Mesothelial cell of epicardium (in vitro differentiated cells): ENCODE measurements around the gene PPFIA3. TPM values are rescaled to one million over a fixed set of nuclear protein-coding genes. Genes with fewer than 3 reads are reported as not detected.
"Not testable (repeated sequence)": the region's sequence is repeated elsewhere in the genome, so short reads cannot be mapped to it uniquely, and the experiment has no call there.

ENCODE experiments used
- DNase-seq, 2 experiments: peaks; one replicate each; pipeline ENCODE4 v3.0.0; 2021; ENCODE audit warnings: low spot score in 2 of 2; ENCODE audit not compliant: unreplicated experiment in 2 of 2
- H3K27ac Mint-ChIP-seq: 2 replicates; pipeline ENCODE4 v1.8.0; 2021; ENCODE audit warnings: mixed read lengths
- H3K27me3 Mint-ChIP-seq: 2 replicates; pipeline ENCODE4 v1.8.0; 2021; ENCODE audit warnings: low read depth, mixed read lengths
- H3K36me3 Mint-ChIP-seq: 2 replicates; pipeline ENCODE4 v1.8.0; 2021; ENCODE audit warnings: mixed read lengths
- H3K4me1 Mint-ChIP-seq: 2 replicates; pipeline ENCODE4 v1.8.0; 2021; ENCODE audit warnings: mixed read lengths
- H3K4me3 Mint-ChIP-seq: 2 replicates; pipeline ENCODE4 v1.8.0; 2021; ENCODE audit warnings: mild to moderate bottlenecking, moderate library complexity, mixed read lengths
- H3K9me3 Mint-ChIP-seq: 2 replicates; pipeline ENCODE4 v1.8.0; 2021; ENCODE audit warnings: mixed read lengths
- total RNA-seq: library from RNA; stranded (reverse); gene quantifications from 3 replicates; pipeline ENCODE4 v1.2.1, GENCODE V29; 2021
- TF ChIP-seq, protein P1 (sequence below): fragments of 200-600 bp; sonication (generic); IDR thresholded peaks from one replicate; pipeline ENCODE4 v1.5.0; 2021; ENCODE audit warnings: antibody characterized with exemption; ENCODE audit not compliant: unreplicated experiment

Gene PPFIA3
- total RNA-seq, 1 donor from 2014 or later = 9.9 TPM

DNA sequence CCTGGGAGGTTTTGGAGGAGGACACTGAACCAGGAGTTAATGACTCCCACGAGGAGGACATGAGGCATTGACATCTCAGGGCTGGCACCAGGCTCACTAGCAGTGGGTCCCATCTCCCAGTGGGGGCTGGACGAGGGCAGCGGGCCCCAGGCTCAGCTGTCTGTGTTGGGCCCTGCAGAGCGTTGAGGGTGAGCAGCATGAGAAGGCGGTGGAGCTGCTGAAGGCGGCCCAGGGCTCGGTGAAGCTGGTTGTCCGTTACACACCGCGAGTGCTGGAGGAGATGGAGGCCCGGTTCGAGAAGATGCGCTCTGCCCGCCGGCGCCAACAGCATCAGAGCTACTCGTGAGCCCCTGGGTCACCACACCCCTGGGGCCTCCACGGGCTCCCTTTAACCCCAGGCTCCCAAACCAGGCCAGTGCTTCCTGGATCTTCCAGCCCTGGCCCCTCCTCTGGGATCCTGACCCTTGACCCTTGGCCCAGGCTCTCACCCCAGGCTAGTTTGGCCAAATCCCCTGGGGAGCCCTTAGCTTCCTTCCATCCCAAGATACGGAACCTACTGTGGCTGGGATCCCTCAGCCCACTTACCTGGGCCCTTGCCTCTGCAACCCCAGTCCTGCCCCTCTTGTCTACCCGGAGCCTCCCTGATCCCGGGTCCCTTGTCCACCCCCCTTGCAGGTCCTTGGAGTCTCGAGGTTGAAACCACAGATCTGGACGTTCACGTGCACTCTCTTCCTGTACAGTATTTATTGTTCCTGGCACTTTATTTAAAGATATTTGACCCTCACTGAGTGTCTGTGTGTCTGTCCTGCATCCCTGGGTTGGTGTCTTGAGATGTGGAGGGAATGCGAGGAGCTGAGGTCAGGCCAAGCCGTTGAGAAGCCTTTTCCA lies 1.4 kb upstream of the PPFIA3 start:
- Mint-ChIP-seq H3K36me3 (no peaks in the 10 kb centered on the region), H3K27ac (peak overlapping the region; percentile 91), H3K4me1 (peaks cover 36% of the 10 kb centered on the region), H3K4me3 (peak overlapping the region; percentile 76), H3K27me3 (peaks cover 18% of the 10 kb centered on the region), H3K9me3 (no peaks in the 10 kb centered on the region)
- DNase-seq = no peak
- TF ChIP-seq, protein P1, sequence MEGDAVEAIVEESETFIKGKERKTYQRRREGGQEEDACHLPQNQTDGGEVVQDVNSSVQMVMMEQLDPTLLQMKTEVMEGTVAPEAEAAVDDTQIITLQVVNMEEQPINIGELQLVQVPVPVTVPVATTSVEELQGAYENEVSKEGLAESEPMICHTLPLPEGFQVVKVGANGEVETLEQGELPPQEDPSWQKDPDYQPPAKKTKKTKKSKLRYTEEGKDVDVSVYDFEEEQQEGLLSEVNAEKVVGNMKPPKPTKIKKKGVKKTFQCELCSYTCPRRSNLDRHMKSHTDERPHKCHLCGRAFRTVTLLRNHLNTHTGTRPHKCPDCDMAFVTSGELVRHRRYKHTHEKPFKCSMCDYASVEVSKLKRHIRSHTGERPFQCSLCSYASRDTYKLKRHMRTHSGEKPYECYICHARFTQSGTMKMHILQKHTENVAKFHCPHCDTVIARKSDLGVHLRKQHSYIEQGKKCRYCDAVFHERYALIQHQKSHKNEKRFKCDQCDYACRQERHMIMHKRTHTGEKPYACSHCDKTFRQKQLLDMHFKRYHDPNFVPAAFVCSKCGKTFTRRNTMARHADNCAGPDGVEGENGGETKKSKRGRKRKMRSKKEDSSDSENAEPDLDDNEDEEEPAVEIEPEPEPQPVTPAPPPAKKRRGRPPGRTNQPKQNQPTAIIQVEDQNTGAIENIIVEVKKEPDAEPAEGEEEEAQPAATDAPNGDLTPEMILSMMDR = no peak

DNA sequence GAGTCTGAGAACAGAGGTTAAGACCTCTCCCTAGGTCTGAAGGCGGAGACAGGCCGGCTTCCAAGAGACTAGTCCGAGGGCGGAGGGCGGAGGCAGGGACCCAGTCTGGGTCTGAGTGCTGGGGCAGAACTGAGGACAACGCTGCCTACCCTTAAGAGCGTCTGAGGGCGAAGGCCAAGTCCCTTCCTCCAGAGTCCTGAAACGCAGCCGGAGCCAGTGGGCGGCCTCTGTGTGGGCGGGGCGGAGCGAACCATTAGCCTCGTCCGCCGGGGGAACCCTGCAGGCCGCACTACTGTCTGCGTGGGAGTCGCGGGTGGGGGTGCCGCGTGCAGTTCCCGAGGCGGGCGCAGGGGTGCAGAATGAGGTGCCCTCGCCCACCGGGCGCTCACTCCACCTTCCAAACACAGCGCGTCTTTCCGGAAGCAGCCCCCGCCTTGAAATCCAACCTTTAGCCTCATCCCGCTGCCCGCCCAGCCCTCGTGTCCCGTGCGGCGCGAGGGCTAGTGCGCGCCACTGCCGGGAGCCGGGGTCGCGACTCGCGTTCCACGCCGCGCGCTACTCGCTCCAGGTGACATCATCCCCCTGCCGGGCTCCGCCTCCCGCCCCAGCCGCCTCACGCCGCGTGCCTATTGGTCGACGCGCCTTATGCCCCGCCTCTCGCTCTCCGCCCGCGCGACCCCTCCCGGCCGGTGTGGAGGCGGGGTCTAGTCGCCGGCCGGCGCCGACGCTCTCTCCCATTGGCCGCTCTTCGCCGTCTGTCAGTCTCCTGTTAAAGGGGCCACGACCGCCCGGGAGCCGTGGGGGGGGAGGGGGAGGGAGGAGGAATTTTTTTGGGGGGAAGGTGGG lies 556 bp upstream of the PPFIA3 start, which contains the start of gene C19orf73:
Gene C19orf73, minus strand, starts transcription at position 579 of the 846 bp plus-strand sequence. Its CDS starts 121 bp downstream, at position 458.
- TF ChIP-seq, protein P1 = no peak
- Mint-ChIP-seq H3K27ac (peak within 1 kb of the TSS; percentile 91), H3K9me3 (no peaks in the 10 kb centered on the region), H3K36me3 (no peaks in the 10 kb centered on the region), H3K4me1 (peaks cover 31% of the 10 kb centered on the region), H3K27me3 (peaks cover 23% of the 10 kb centered on the region), H3K4me3 (peak within 1 kb of the TSS; percentile 76)
- peak; percentile 93 to 97 for DNase-seq

DNA sequence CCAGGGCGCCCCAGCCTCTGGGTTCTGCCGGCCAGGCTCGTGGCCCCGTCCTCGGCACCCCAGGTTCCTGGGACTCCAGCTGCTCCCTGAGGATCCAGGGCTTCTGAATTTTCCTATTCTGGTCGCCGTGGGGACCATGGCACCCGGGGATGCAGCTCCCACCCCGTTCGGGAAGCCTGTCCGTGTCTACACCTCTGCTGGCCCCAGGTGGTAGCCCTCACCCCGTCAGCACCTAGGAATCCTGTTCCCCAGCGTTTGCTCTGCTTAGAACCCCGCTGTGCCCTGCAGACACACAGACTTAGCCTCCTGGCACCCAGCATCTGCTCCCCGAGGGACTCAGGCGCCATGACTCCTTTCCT lies 960 bp downstream of the PPFIA3 start:
- peaks cover 28% of the 10 kb centered on the region for H3K27me3 Mint-ChIP-seq
- TF ChIP-seq, protein P1 = no peak
- peak overlapping the region; percentile 37 for H3K4me3 Mint-ChIP-seq
- H3K4me1 Mint-ChIP-seq = peaks cover 23% of the 10 kb centered on the region
- H3K27ac Mint-ChIP-seq = no peak overlapping the region
- no peaks in the 10 kb centered on the region for H3K9me3 Mint-ChIP-seq
- H3K36me3 Mint-ChIP-seq = no peaks in the 10 kb centered on the region
- DNase-seq = no peak

DNA sequence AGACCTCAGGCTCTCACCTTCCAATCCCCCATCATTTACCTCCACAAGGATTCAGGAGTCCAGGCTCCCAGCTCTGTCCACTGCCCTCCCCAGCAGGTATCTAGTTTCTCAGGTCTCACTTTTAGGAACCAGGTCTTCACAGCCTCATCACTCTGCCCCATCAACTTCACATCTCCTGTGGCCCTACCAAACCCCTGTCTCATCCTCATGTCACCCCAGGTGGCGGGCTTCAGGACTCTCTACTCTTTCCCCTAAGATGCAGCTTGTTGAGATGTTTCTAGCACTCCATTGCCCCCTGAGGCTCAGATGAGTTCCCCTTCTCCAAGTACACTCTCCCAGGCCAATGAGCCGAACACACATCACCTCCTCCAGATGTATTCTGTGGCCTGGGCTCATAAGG lies 1.5 kb downstream of the PPFIA3 start:
- Mint-ChIP-seq H3K4me1 (peaks cover 23% of the 10 kb centered on the region), H3K36me3 (no peaks in the 10 kb centered on the region), H3K27ac (no peak overlapping the region), H3K4me3 (peak overlapping the region; percentile 37), H3K9me3 (no peaks in the 10 kb centered on the region), H3K27me3 (peaks cover 32% of the 10 kb centered on the region)
- no peak for DNase-seq
- TF ChIP-seq, protein P1 = no peak

DNA sequence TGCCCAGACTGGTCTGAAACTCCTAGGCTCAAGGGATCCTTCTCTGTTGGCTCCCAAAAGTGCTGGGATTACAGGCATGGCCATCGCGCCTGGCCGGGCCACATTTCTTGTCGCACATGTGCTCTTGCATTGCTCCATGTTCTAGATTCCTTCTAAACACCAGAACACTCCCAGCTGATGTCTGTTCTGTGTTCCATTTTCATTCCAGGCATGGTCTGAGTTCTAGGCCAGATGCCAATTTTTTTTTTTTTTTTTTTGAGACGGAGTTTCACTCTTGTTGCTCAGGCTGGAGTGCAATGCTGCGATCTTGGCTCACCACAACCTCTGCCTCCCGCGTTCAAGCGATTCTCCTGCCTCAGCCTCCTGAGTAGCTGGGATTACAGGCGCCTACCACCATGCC lies 2.5 kb downstream of the PPFIA3 start:
- Mint-ChIP-seq H3K4me1 (peaks cover 23% of the 10 kb centered on the region), H3K27me3 (peaks cover 32% of the 10 kb centered on the region)
- H3K4me3 Mint-ChIP-seq, H3K27ac Mint-ChIP-seq, H3K9me3 Mint-ChIP-seq, DNase-seq, H3K36me3 Mint-ChIP-seq: not testable (repeated sequence)

DNA sequence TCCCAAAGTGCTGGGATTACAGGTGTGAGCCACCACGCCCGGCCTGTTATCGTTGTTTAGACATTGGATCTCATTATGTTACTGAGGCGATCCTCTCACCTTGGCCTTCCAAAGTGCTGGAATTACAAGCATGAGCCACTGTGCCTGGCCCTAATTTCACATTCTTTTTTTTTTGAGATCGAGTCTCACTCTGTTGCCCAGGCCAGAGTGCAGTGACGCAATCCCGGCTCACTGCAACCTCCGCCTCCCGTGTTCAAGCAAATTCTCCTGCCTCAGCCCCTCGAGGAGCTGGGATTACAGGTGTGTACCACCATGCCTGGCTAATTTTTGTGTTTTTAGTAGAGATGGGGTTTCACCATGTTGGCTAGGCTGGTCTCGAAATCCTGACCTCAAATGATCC lies 3.9 kb downstream of the PPFIA3 start:
- H3K9me3 Mint-ChIP-seq, H3K27ac Mint-ChIP-seq, H3K4me3 Mint-ChIP-seq, DNase-seq, H3K36me3 Mint-ChIP-seq: not testable (repeated sequence)
- Mint-ChIP-seq H3K4me1 (peaks cover 16% of the 10 kb centered on the region), H3K27me3 (peaks cover 32% of the 10 kb centered on the region)
